Activated CD8-positive, alpha-beta T cell treated with anti-CD3 and anti-CD28 coated beads, Interleukin-2, amount 10 ng/mL, durations not matched to agents 7 days and 5 days (primary cell): ENCODE results near the gene FCN3. TPM values are rescaled to one million over a fixed set of nuclear protein-coding genes. Genes with fewer than 3 reads are reported as not detected.
"Not testable (repeated sequence)": the region's sequence is repeated elsewhere in the genome, so short reads cannot be mapped to it uniquely, and the experiment has no call there.

ENCODE experiments used
- ATAC-seq: fragments of 150-1000 bp; cut with Tn5 transposase; one replicate; pipeline ENCODE4 v1.10.0; 2021; ENCODE audit warnings: moderate library complexity
- CTCF ChIA-PET: fragments of 350-600 bp; sonication (Branson Sonifier 250); formaldehyde crosslinking; loops from one replicate; lab custom pipeline; 2021; ENCODE audit warnings: antibody characterized with exemption; lab: Charles Lee
- POLR2A ChIA-PET: fragments of 350-600 bp; sonication (Branson Sonifier 250); formaldehyde crosslinking; loops from one replicate; lab custom pipeline; 2021; ENCODE audit warnings: antibody characterized with exemption; lab: Charles Lee
- DNase-seq: peaks from one replicate; pipeline ENCODE4 v3.0.0-alpha.2; 2020
- H3K27ac Mint-ChIP-seq: one replicate; pipeline ENCODE4 v1.8.0; 2021; ENCODE audit warnings: mild to moderate bottlenecking, mixed read lengths
- H3K27me3 Mint-ChIP-seq: one replicate; pipeline ENCODE4 v1.8.0; 2021; ENCODE audit warnings: low read depth, mixed read lengths
- H3K36me3 Mint-ChIP-seq: one replicate; pipeline ENCODE4 v1.8.0; 2021; ENCODE audit warnings: low read depth, mixed read lengths
- H3K4me1 Mint-ChIP-seq: one replicate; pipeline ENCODE4 v1.8.0; 2021; ENCODE audit warnings: low read depth, mixed read lengths
- H3K4me3 Mint-ChIP-seq: one replicate; pipeline ENCODE4 v1.8.0; 2021; ENCODE audit warnings: mild to moderate bottlenecking, mixed read lengths
- H3K9me3 Mint-ChIP-seq: one replicate; pipeline ENCODE4 v1.8.0; 2022; ENCODE audit warnings: mixed read lengths; ENCODE audit not compliant: insufficient read depth
- total RNA-seq, 2 experiments: library from RNA; stranded (reverse); gene quantifications; one replicate each; pipeline ENCODE4 v1.2.3, GENCODE V29; 2021

FCN3 gene
- total RNA-seq, 2 experiments from 2014 or later = not detected

GRCh38 chr1:27392096-27392777, 17.6 kb upstream of the FCN3 start, which contains the start of gene GPR3:
GPR3 (plus strand) TSS chr1:27392622; CDS start chr1:27393799, 1,177 bp downstream.
- Mint-ChIP-seq H3K4me3 (peak within 1 kb of the TSS; percentile 74), H3K9me3 (no peaks in the 10 kb centered on the region), H3K27me3 (peaks cover 12% of the 10 kb centered on the region), H3K4me1 (peaks cover 25% of the 10 kb centered on the region), H3K27ac (peak within 1 kb of the TSS; percentile 82), H3K36me3 (no peaks in the 10 kb centered on the region)
- CTCF ChIA-PET = interaction anchor here (0.9 to 3.2 kb wide), 12 partner anchors 9 to 347 kb away, joined by 3 to 62 read pairs (median 5); partner anchors contain the start of genes CD164L2 and WASF2
- ATAC-seq = peak; percentile 94
- POLR2A ChIA-PET = interaction anchor here (1.1 kb wide), 1 partner anchor 25 kb away, joined by 3 read pairs; the partner anchor contains the start of gene MAP3K6
- DNase-seq = peak; percentile 95

- Mint-ChIP-seq H3K4me3 (peak overlapping the region; percentile 74), H3K27ac (peak overlapping the region; percentile 82), H3K4me1 (peaks cover 25% of the 10 kb centered on the region), H3K9me3 (no peaks in the 10 kb centered on the region), H3K27me3 (peaks cover 17% of the 10 kb centered on the region), H3K36me3 (no peaks in the 10 kb centered on the region)
- ATAC-seq = no peak
- DNase-seq = peak; percentile 40
- ChIA-PET POLR2A (interaction anchor here (1.1 kb wide), 1 partner anchor 25 kb away, joined by 3 read pairs; the partner anchor contains the start of gene MAP3K6), CTCF (interaction anchor here (0.8 to 3.2 kb wide), 17 partner anchors 9 to 347 kb away, joined by 3 to 62 read pairs (median 5); partner anchors contain the start of genes AHDC1, CD164L2, MAP3K6 and WASF2)
Measured at GRCh38 chr1:27391511-27392095, 17.0 kb upstream of the FCN3 start.

- Mint-ChIP-seq H3K4me3 (no peak overlapping the region), H3K27ac (no peak overlapping the region), H3K4me1 (peaks cover 20% of the 10 kb centered on the region), H3K27me3 (peaks cover 17% of the 10 kb centered on the region), H3K9me3 (no peaks in the 10 kb centered on the region), H3K36me3 (no peaks in the 10 kb centered on the region)
- POLR2A ChIA-PET = no interaction called here
- DNase-seq (peak; percentile 85), ATAC-seq (no peak)
- CTCF ChIA-PET = interaction anchor here (0.7 to 6.7 kb wide), 18 partner anchors 9 to 344 kb away, joined by 3 to 60 read pairs (median 4); partner anchors contain the start of genes AHDC1 and MAP3K6
Measured at GRCh38 chr1:27388337-27389005, 13.8 kb upstream of the FCN3 start.

- peaks cover 16% of the 10 kb centered on the region for H3K27me3 Mint-ChIP-seq
- POLR2A ChIA-PET, H3K4me3 Mint-ChIP-seq, DNase-seq, H3K9me3 Mint-ChIP-seq, H3K27ac Mint-ChIP-seq, H3K36me3 Mint-ChIP-seq, ATAC-seq, H3K4me1 Mint-ChIP-seq: not testable (repeated sequence)
- CTCF ChIA-PET = interaction anchor here (0.7 to 6.7 kb wide), 4 partner anchors 22 to 221 kb away, joined by 3 to 60 read pairs (median 11); partner anchors contain the start of gene AHDC1
Measured at GRCh38 chr1:27384797-27385196, 10.2 kb upstream of the FCN3 start.

- Mint-ChIP-seq H3K27ac (no peak overlapping the region), H3K9me3 (no peaks in the 10 kb centered on the region), H3K4me1 (peaks cover 1% of the 10 kb centered on the region), H3K27me3 (peaks cover 13% of the 10 kb centered on the region), H3K36me3 (no peaks in the 10 kb centered on the region), H3K4me3 (no peak overlapping the region)
- CTCF ChIA-PET = interaction anchor here (2.6 to 6.7 kb wide), 2 partner anchors 26 to 87 kb away, joined by 12 to 60 read pairs; no protein-coding TSS in a partner anchor
- no peak for ATAC-seq
- DNase-seq = no peak
- POLR2A ChIA-PET = no interaction called here
Measured at GRCh38 chr1:27383661-27384060, 9.0 kb upstream of the FCN3 start.

GRCh38 chr1:27383039-27383605, 8.5 kb upstream of the FCN3 start, which contains the start of gene CD164L2:
CD164L2 (minus strand) TSS chr1:27383333; CDS start chr1:27383239, 94 bp downstream.
- Mint-ChIP-seq H3K36me3 (no peaks in the 10 kb centered on the region), H3K27me3 (peaks cover 12% of the 10 kb centered on the region), H3K9me3 (no peaks in the 10 kb centered on the region), H3K4me3 (no peak within 1 kb of the TSS), H3K4me1 (no peaks in the 10 kb centered on the region), H3K27ac (no peak within 1 kb of the TSS)
- DNase-seq (peak; percentile 65), ATAC-seq (peak; percentile 67)
- ChIA-PET POLR2A (no interaction called here), CTCF (interaction anchor here (0.8 to 6.7 kb wide), 5 partner anchors 8 to 87 kb away, joined by 4 to 60 read pairs (median 7); no protein-coding TSS in a partner anchor)

- H3K4me3 Mint-ChIP-seq = no peak overlapping the region
- CTCF ChIA-PET = interaction anchor here (0.7 to 6.7 kb wide), 10 partner anchors 9 to 186 kb away, joined by 3 to 60 read pairs (median 4); partner anchors contain the start of gene MAP3K6
- H3K27me3 Mint-ChIP-seq = peaks cover 12% of the 10 kb centered on the region
- no peak overlapping the region for H3K27ac Mint-ChIP-seq
- no peak for ATAC-seq
- H3K36me3 Mint-ChIP-seq = no peaks in the 10 kb centered on the region
- no peaks in the 10 kb centered on the region for H3K9me3 Mint-ChIP-seq
- no peak for DNase-seq
- no peaks in the 10 kb centered on the region for H3K4me1 Mint-ChIP-seq
- POLR2A ChIA-PET = interaction anchor here (0.7 to 1.0 kb wide), 2 partner anchors 12 to 56 kb away, joined by 3 read pairs; no protein-coding TSS in a partner anchor
Measured at GRCh38 chr1:27381969-27382762, 7.5 kb upstream of the FCN3 start.

GRCh38 chr1:27380766-27381733, 6.4 kb upstream of the FCN3 start:
- Mint-ChIP-seq H3K27me3 (peaks cover 7% of the 10 kb centered on the region), H3K4me1 (no peaks in the 10 kb centered on the region), H3K27ac (no peak overlapping the region), H3K36me3 (no peaks in the 10 kb centered on the region), H3K9me3 (no peaks in the 10 kb centered on the region), H3K4me3 (no peak overlapping the region)
- ATAC-seq = no peak
- no peak for DNase-seq
- CTCF ChIA-PET = interaction anchor here (0.7 to 2.6 kb wide), 9 partner anchors 11 to 187 kb away, joined by 3 to 12 read pairs (median 3); partner anchors contain the start of gene MAP3K6
- POLR2A ChIA-PET = interaction anchor here (0.6 kb wide), 1 partner anchor 15 kb away, joined by 3 read pairs; the partner anchor contains the start of gene MAP3K6

GRCh38 chr1:27380224-27380623, 5.6 kb upstream of the FCN3 start:
- CTCF ChIA-PET = no interaction called here
- no peak for DNase-seq
- Mint-ChIP-seq H3K27me3 (peaks cover 7% of the 10 kb centered on the region), H3K27ac (no peak overlapping the region), H3K4me1 (no peaks in the 10 kb centered on the region), H3K4me3 (no peak overlapping the region), H3K9me3 (no peaks in the 10 kb centered on the region), H3K36me3 (no peaks in the 10 kb centered on the region)
- no peak for ATAC-seq
- POLR2A ChIA-PET = interaction anchor here (0.6 kb wide), 1 partner anchor 14 kb away, joined by 3 read pairs; the partner anchor contains the start of gene MAP3K6
